Neuronal stem cell (in vitro differentiated cells): ENCODE measurements around the gene ARHGAP1.

Source experiments
- DNase-seq: peaks from one replicate; pipeline ENCODE4 v3.0.0-alpha.2; 2013; ENCODE audit warnings: low spot score
- H2AFZ ChIP-seq: one replicate; pipeline ENCODE4 v1.6.1; 2013; ENCODE audit warnings: mild to moderate bottlenecking, low read length, inconsistent platforms
- H2AK5ac ChIP-seq: 2 replicates; pipeline ENCODE4 v1.6.1; 2013; ENCODE audit warnings: low read depth, mild to moderate bottlenecking, inconsistent platforms, low read length, moderate library complexity, mixed read lengths
- H2BK120ac ChIP-seq: 2 replicates; pipeline ENCODE4 v1.6.1; 2013; ENCODE audit warnings: low read depth, mild to moderate bottlenecking, inconsistent platforms, low read length, moderate library complexity, mixed read lengths
- H2BK12ac ChIP-seq: one replicate; pipeline ENCODE4 v1.6.1; 2013; ENCODE audit warnings: low read length, inconsistent platforms
- H2BK15ac ChIP-seq: 2 replicates; pipeline ENCODE4 v1.6.1; 2013; ENCODE audit warnings: mild to moderate bottlenecking, low read length, inconsistent platforms, mixed read lengths
- H2BK5ac ChIP-seq: one replicate; pipeline ENCODE4 v1.6.1; 2013; ENCODE audit warnings: inconsistent platforms, mild to moderate bottlenecking, low read length, moderate library complexity
- H3K14ac ChIP-seq: one replicate; pipeline ENCODE4 v1.6.1; 2013; ENCODE audit warnings: low read length, inconsistent platforms
- H3K18ac ChIP-seq: 2 replicates; pipeline ENCODE4 v1.6.1; 2013; ENCODE audit warnings: low read length, inconsistent platforms
- H3K23ac ChIP-seq: 2 replicates; pipeline ENCODE4 v1.6.1; 2013; ENCODE audit warnings: low read depth, mild to moderate bottlenecking, mixed read lengths, low read length, inconsistent platforms; ENCODE audit not compliant: poor library complexity
- H3K27ac ChIP-seq: replicated peaks from 3 replicates; pipeline ENCODE4 v1.5.1; 2013; ENCODE audit warnings: low read length, inconsistent platforms
- H3K27me3 ChIP-seq, 3 experiments: 2 replicates each; pipeline ENCODE4 v1.6.1; 2013; ENCODE audit warnings: low read length in 3 of 3, mild to moderate bottlenecking in 2 of 3, inconsistent platforms in 1 of 3, low read depth in 1 of 3, mixed read lengths in 1 of 3, moderate library complexity in 1 of 3; ENCODE audit not compliant: control insufficient read depth in 3 of 3, insufficient read depth in 3 of 3
- H3K36me3 ChIP-seq, 2 donors: replicated peaks in 1 of 2; 2 replicates each; pipeline ENCODE4 v1.6.1; 2013; ENCODE audit warnings: low read length in 2 of 2; ENCODE audit not compliant: control insufficient read depth in 2 of 2, insufficient read depth in 2 of 2
- H3K4ac ChIP-seq: 2 replicates; pipeline ENCODE4 v1.6.1; 2013; ENCODE audit warnings: inconsistent platforms, mild to moderate bottlenecking, low read length, moderate library complexity
- H3K4me1 ChIP-seq, 2 donors: 1 replicate in 1 of 2; 2 replicates in 1 of 2; pipeline ENCODE4 v1.6.1; 2013; ENCODE audit warnings: low read length in 2 of 2, low read depth in 1 of 2; ENCODE audit not compliant: control insufficient read depth in 2 of 2, insufficient read depth in 1 of 2
- H3K4me2 ChIP-seq: one replicate; pipeline ENCODE4 v1.6.1; 2013; ENCODE audit warnings: mild to moderate bottlenecking, low read length, inconsistent platforms; ENCODE audit not compliant: insufficient read depth, poor library complexity, severe bottlenecking
- H3K4me3 ChIP-seq, 2 donors: 2 replicates each; pipeline ENCODE4 v1.5.1; 2013; ENCODE audit warnings: low read length in 2 of 2, mild to moderate bottlenecking in 2 of 2, inconsistent platforms in 1 of 2, moderate library complexity in 1 of 2
- H3K79me1 ChIP-seq: one replicate; pipeline ENCODE4 v1.6.1; 2013; ENCODE audit warnings: low read depth, mild to moderate bottlenecking, inconsistent platforms, low read length, moderate library complexity
- H3K9ac ChIP-seq: one replicate; pipeline ENCODE4 v1.6.1; 2013; ENCODE audit warnings: mild to moderate bottlenecking, low read depth, low read length, inconsistent platforms; ENCODE audit not compliant: poor library complexity
- H3K9me3 ChIP-seq, 2 donors: replicated peaks in 1 of 2; 2 replicates each; pipeline versions ENCODE3 to v1.6.1; 2013; ENCODE audit warnings: low read length in 2 of 2, mild to moderate bottlenecking in 2 of 2, inconsistent platforms in 1 of 2, low read depth in 1 of 2, mixed read lengths in 1 of 2, moderate library complexity in 1 of 2; ENCODE audit not compliant: control insufficient read depth in 2 of 2, insufficient read depth in 1 of 2
- H4K8ac ChIP-seq: one replicate; pipeline ENCODE4 v1.6.1; 2013; ENCODE audit warnings: low read depth, mild to moderate bottlenecking, inconsistent platforms, low read length, moderate library complexity
- H4K91ac ChIP-seq: one replicate; pipeline ENCODE4 v1.6.1; 2013; ENCODE audit warnings: low read length, low read depth, mild to moderate bottlenecking, inconsistent platforms; ENCODE audit not compliant: poor library complexity
- WGBS, 2 donors: extraction: QIAGEN DNeasy Blood & Tissue Kit; methylation state at CpG; one replicate each; pipeline ENCODE4 v1.1.7; 2013; ENCODE audit warnings: missing lambda C conversion rate in 2 of 2, mixed read lengths in 1 of 2; ENCODE audit not compliant: insufficient read length in 2 of 2, insufficient replicate concordance in 1 of 2; ENCODE audit errors: extremely low coverage in 2 of 2; 5-methylcytosine and 5-hydroxymethylcytosine counted together

The ARHGAP1 gene

DNA sequence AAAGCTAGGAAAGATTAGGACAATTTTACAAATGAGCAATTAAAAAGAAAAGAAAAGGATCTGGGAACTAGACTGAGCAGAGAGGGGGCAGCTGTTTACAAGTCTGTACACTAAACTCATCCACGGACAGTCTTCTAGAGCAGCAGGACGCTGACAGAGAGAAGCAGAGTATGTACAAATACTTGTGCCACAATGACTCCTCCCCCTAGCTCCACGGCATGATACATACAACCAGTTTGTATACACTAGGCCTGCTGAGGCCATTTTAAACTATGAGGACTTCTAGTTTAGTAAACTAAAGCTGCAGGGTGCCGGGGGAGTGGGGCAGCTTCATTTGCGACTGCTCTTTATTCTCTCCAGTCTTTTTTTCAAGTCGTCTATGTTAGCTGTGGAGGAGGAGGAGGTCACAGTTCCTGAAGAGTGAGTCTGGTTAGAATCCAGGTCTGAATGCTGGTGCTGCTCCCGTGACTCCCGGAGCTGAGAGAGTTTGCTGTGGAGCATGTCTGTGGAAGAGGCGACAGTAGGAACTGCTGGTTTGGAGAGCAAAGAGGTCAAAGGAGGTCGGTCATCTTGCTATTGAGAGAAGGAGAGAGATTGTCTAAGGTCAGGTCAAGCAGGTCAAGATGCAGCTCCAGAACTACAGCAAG, 43.4 kb upstream of the ARHGAP1 start:
- Histone ChIP-seq H2BK5ac (no peak overlapping the region), H4K8ac (no peak overlapping the region), H3K4me3 (no peak overlapping the region), H3K4ac (no peak overlapping the region), H2BK15ac (no peak overlapping the region), H3K4me1 (no peaks in the 10 kb centered on the region), H3K18ac (no peak overlapping the region), H3K27ac (no peak overlapping the region), H3K14ac (no peak overlapping the region), H3K9me3 (no peaks in the 10 kb centered on the region), H3K4me2 (no peak overlapping the region), H2BK120ac (no peak overlapping the region), H3K36me3 (peaks cover 44 to 90% of the 10 kb centered on the region in 2 donors), H3K27me3 (no peaks in the 10 kb centered on the region), H4K91ac (no peak overlapping the region), H2AFZ (no peak overlapping the region), H3K23ac (no peak overlapping the region), H2BK12ac (no peak overlapping the region), H3K9ac (no peak overlapping the region), H3K79me1 (no peaks in the 10 kb centered on the region), H2AK5ac (no peak overlapping the region)
- no CpG with 5 or more reads among the region's 10 CpGs for WGBS, 2 donors
- no peak for DNase-seq

DNA sequence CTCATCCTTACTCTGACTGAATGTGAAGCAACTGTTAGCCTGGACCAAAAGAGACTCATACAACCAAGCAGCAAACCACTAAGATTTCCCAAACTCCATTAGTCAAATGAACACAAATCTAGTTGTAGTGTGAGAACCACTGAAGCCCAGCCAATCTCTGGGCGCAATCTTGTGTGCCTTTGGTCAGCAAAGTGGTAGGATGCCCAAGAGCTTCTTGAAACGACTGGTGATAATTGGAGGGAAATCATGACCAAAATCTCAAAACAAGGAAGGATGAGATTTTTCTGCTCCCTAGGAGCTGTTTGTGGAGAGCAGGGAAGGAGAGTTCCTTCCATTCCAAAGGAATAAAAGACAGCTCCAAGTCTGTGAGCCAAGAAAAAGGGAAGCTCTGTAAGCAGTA, 42.6 kb upstream of the ARHGAP1 start:
- no peak overlapping the region for H4K8ac ChIP-seq
- H3K4me2 ChIP-seq = no peak overlapping the region
- H3K18ac ChIP-seq = no peak overlapping the region
- H3K27ac ChIP-seq = no peak overlapping the region
- no peak overlapping the region for H2AFZ ChIP-seq
- H3K27me3 ChIP-seq = no peaks in the 10 kb centered on the region
- H3K36me3 ChIP-seq = peaks cover 42 to 83% of the 10 kb centered on the region in 2 donors
- no peak overlapping the region for H3K4me3 ChIP-seq
- H3K14ac ChIP-seq = no peak overlapping the region
- H4K91ac ChIP-seq = no peak overlapping the region
- H2BK15ac ChIP-seq = no peak overlapping the region
- no peak overlapping the region for H3K23ac ChIP-seq
- no peak overlapping the region for H2BK120ac ChIP-seq
- H2BK12ac ChIP-seq = no peak overlapping the region
- no peak overlapping the region for H3K4ac ChIP-seq
- no peak overlapping the region for H2BK5ac ChIP-seq
- H2AK5ac ChIP-seq = no peak overlapping the region
- H3K9me3 ChIP-seq = no peaks in the 10 kb centered on the region
- DNase-seq = no peak
- WGBS, 2 donors = no CpG with 5 or more reads among the region's 2 CpGs
- no peaks in the 10 kb centered on the region for H3K79me1 ChIP-seq
- no peaks in the 10 kb centered on the region for H3K4me1 ChIP-seq
- no peak overlapping the region for H3K9ac ChIP-seq

DNA sequence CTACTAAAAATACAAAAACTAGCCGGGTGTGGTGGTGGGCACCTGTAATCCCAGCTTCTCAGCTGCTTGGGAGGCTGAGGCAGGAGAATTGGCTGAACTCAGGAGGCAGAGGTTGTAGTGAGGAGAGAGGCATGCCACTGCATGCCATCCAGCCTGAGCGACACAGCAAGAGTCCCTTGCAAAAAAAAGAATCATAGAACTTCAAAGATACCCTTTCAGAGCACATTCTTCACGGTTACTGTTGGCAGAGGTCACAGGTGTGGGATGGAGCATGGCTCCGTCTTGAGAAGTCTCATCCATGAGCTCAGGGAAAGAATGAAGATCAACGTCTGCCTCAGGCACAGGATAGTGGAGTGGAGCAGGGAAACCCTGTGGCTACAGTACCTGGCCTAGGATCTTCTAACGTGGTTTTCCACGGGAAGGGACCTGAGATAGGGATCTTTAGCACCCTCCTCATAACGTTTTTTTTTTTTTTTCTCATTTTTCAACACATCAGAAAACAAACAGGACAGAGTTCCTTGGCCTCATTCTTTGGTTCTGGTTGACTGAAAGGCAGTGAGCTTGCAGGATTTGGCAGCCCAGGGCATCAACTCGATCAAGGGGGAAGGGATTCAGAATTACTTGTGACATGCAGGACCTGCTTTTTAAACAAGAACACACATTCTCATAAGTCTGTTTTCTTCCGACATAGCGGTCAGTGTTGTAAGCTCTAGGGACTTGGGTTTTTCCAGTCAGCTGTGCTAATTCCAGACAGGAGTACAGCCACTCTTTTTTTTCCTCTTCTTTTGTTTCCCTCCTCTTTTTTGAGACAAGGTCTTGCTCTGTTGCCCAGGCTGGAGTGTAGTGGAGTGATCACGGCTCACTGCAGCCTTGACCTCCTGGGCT, 41.4 kb upstream of the ARHGAP1 start:
- Histone ChIP-seq H3K9me3 (no peaks in the 10 kb centered on the region), H3K14ac (no peak overlapping the region), H2AK5ac (no peak overlapping the region), H2BK120ac (no peak overlapping the region), H3K23ac (no peak overlapping the region), H3K18ac (no peak overlapping the region), H2AFZ (no peak overlapping the region), H4K8ac (no peak overlapping the region), H2BK15ac (no peak overlapping the region), H2BK5ac (no peak overlapping the region), H3K4me3 (no peak overlapping the region), H3K27ac (no peak overlapping the region), H3K4ac (no peak overlapping the region), H3K79me1 (no peaks in the 10 kb centered on the region), H3K36me3 (peaks cover 34 to 71% of the 10 kb centered on the region in 2 donors), H3K27me3 (no peaks in the 10 kb centered on the region), H3K4me2 (no peak overlapping the region), H3K4me1 (no peaks in the 10 kb centered on the region), H3K9ac (no peak overlapping the region), H4K91ac (no peak overlapping the region), H2BK12ac (no peak overlapping the region)
- no peak for DNase-seq
- no CpG with 5 or more reads among the region's 12 CpGs for WGBS, 2 donors

DNA sequence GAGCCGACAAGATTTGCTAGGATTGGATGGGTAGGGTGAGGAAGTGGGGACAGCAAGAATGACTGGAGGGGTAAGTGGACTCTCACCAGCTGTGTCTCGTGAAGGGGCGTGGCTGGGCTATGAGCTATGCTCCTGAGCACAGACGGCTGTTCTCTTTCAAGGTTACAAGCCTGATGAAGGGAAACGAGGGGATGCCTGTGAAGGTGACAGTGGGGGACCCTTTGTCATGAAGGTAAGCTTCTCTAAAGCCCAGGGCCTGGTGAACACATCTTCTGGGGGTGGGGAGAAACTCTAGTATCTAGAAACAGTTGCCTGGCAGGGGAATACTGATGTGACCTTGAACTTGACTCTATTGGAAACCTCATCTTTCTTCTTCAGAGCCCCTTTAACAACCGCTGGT, 38.5 kb upstream of the ARHGAP1 start:
- Histone ChIP-seq H2BK15ac (no peak overlapping the region), H3K14ac (no peak overlapping the region), H2BK5ac (no peak overlapping the region), H3K23ac (no peak overlapping the region), H3K4ac (no peak overlapping the region), H2AFZ (no peak overlapping the region), H3K4me3 (no peak overlapping the region), H3K18ac (no peak overlapping the region), H3K36me3 (peaks cover 17 to 41% of the 10 kb centered on the region in 2 donors), H3K9me3 (no peaks in the 10 kb centered on the region), H3K27ac (no peak overlapping the region), H3K9ac (no peak overlapping the region), H4K91ac (no peak overlapping the region), H3K4me2 (no peak overlapping the region), H3K27me3 (no peaks in the 10 kb centered on the region), H2BK12ac (no peak overlapping the region), H3K4me1 (no peaks in the 10 kb centered on the region), H2AK5ac (no peak overlapping the region), H2BK120ac (no peak overlapping the region), H4K8ac (no peak overlapping the region), H3K79me1 (no peaks in the 10 kb centered on the region)
- no peak for DNase-seq
- no CpG with 5 or more reads among the region's 6 CpGs for WGBS, 2 donors
